Measurements from ENCODE around the gene GGNBP2.

- TF ChIP-seq EZH2phosphoT487 (IDR thresholded peaks at IDR 0.05; ENCODE audit: insufficient read depth, low read depth) (no peak), EZH2 (IDR thresholded peaks at IDR 0.05; ENCODE audit: insufficient read depth, poor library complexity, severe bottlenecking) (no peak)
Measured at GRCh38 chr17:36545077-36545464, 352 bp downstream of the GGNBP2 start.
